Muscle layer of colon (tissue), 2 donors: ENCODE measurements around the gene ERRFI1.

Experiments used
- H3K27ac ChIP-seq: one replicate; pipeline ENCODE4 v1.7.0; 2013; ENCODE audit warnings: low read depth, mild to moderate bottlenecking, low read length, moderate library complexity
- H3K27me3 ChIP-seq, 2 donors: one replicate each; pipeline ENCODE4 v1.7.0; 2013; ENCODE audit warnings: low read length in 2 of 2, mild to moderate bottlenecking in 2 of 2; ENCODE audit not compliant: insufficient read depth in 2 of 2, control insufficient read depth in 1 of 2
- H3K36me3 ChIP-seq: one replicate; pipeline ENCODE4 v1.7.0; 2013; ENCODE audit warnings: mild to moderate bottlenecking, low read length; ENCODE audit not compliant: insufficient read depth
- H3K4me1 ChIP-seq: one replicate; pipeline ENCODE4 v1.7.0; 2013; ENCODE audit warnings: mild to moderate bottlenecking, low read length; ENCODE audit not compliant: insufficient read depth
- H3K4me3 ChIP-seq, 2 donors: one replicate each; pipeline ENCODE4 v1.7.0; 2013; ENCODE audit warnings: low read length in 2 of 2, low read depth in 1 of 2, mild to moderate bottlenecking in 1 of 2, moderate library complexity in 1 of 2
- H3K9ac ChIP-seq: one replicate; pipeline ENCODE4 v1.7.0; 2013; ENCODE audit warnings: low read length
- H3K9me3 ChIP-seq: one replicate; pipeline ENCODE4 v1.7.0; 2013; ENCODE audit warnings: mild to moderate bottlenecking, low read length
- donor health status: abdominal sarcoma.
- donor health status: Adenocarcinoma of cecum.

The ERRFI1 gene

GRCh38 chr1:8039071-8039470 is 13.0 kb upstream of the ERRFI1 start:
- Histone ChIP-seq H3K36me3 (no peaks in the 10 kb centered on the region), H3K9me3 (peaks cover 2% of the 10 kb centered on the region), H3K4me1 (no peaks in the 10 kb centered on the region), H3K4me3 (no peak overlapping the region), H3K9ac (no peak overlapping the region), H3K27ac (no peak overlapping the region), H3K27me3 (no peaks in the 10 kb centered on the region)

GRCh38 chr1:8035289-8035688 is 9.2 kb upstream of the ERRFI1 start:
- no peaks in the 10 kb centered on the region for H3K36me3 ChIP-seq
- H3K9ac ChIP-seq, result no peak overlapping the region
- H3K4me3 ChIP-seq, result no peak overlapping the region
- H3K27ac ChIP-seq, result no peak overlapping the region
- H3K27me3 ChIP-seq, result no peaks in the 10 kb centered on the region
- H3K9me3 ChIP-seq, result no peaks in the 10 kb centered on the region
- peaks cover 5% of the 10 kb centered on the region for H3K4me1 ChIP-seq

GRCh38 chr1:8033322-8033721 is 7.2 kb upstream of the ERRFI1 start:
- Histone ChIP-seq H3K36me3 (no peaks in the 10 kb centered on the region), H3K9ac (no peak overlapping the region), H3K27me3 (no peaks in the 10 kb centered on the region), H3K4me3 (no peak overlapping the region), H3K9me3 (no peaks in the 10 kb centered on the region), H3K4me1 (peaks cover 6% of the 10 kb centered on the region), H3K27ac (no peak overlapping the region)

- H3K4me1 ChIP-seq, result peaks cover 15% of the 10 kb centered on the region
- no peak overlapping the region for H3K27ac ChIP-seq
- no peaks in the 10 kb centered on the region for H3K9me3 ChIP-seq
- H3K36me3 ChIP-seq, result no peaks in the 10 kb centered on the region
- H3K4me3 ChIP-seq, result no peak overlapping the region
- no peaks in the 10 kb centered on the region for H3K27me3 ChIP-seq
- no peak overlapping the region for H3K9ac ChIP-seq
Measured at GRCh38 chr1:8032366-8032910, 6.3 kb upstream of the ERRFI1 start.

- Histone ChIP-seq H3K27ac (no peak overlapping the region), H3K4me1 (peaks cover 25% of the 10 kb centered on the region), H3K27me3 (no peaks in the 10 kb centered on the region), H3K9me3 (no peaks in the 10 kb centered on the region), H3K4me3 (no peak overlapping the region), H3K36me3 (no peaks in the 10 kb centered on the region), H3K9ac (no peak overlapping the region)
Measured at GRCh38 chr1:8031176-8031785, 5.2 kb upstream of the ERRFI1 start.

- Histone ChIP-seq H3K9ac (no peak overlapping the region), H3K4me1 (peaks cover 34% of the 10 kb centered on the region), H3K9me3 (no peaks in the 10 kb centered on the region), H3K4me3 (no peak overlapping the region), H3K27ac (no peak overlapping the region), H3K36me3 (no peaks in the 10 kb centered on the region), H3K27me3 (no peaks in the 10 kb centered on the region)
Measured at GRCh38 chr1:8028571-8028910, 2.4 kb upstream of the ERRFI1 start.

- Histone ChIP-seq H3K9ac (no peak overlapping the region), H3K27ac (peak overlapping the region; percentile 67), H3K4me3 (no peak overlapping the region), H3K27me3 (no peaks in the 10 kb centered on the region), H3K36me3 (no peaks in the 10 kb centered on the region), H3K9me3 (no peaks in the 10 kb centered on the region), H3K4me1 (peaks cover 40% of the 10 kb centered on the region)
Measured at GRCh38 chr1:8027748-8028570, 1.9 kb upstream of the ERRFI1 start.

GRCh38 chr1:8026976-8027747 is 1.1 kb upstream of the ERRFI1 start:
- peak overlapping the region; percentile 87 for H3K27ac ChIP-seq
- peaks cover 48% of the 10 kb centered on the region for H3K4me1 ChIP-seq
- H3K9me3 ChIP-seq, result no peaks in the 10 kb centered on the region
- no peaks in the 10 kb centered on the region for H3K27me3 ChIP-seq
- H3K9ac ChIP-seq, result peak overlapping the region; percentile 69
- peak overlapping the region; percentile 51 to 70 for H3K4me3 ChIP-seq
- H3K36me3 ChIP-seq, result no peaks in the 10 kb centered on the region

- peak overlapping the region; percentile 67 for H3K27ac ChIP-seq
- H3K27me3 ChIP-seq, result no peaks in the 10 kb centered on the region
- H3K9me3 ChIP-seq, result no peaks in the 10 kb centered on the region
- H3K36me3 ChIP-seq, result no peaks in the 10 kb centered on the region
- peak overlapping the region; percentile 45 for H3K9ac ChIP-seq
- H3K4me3 ChIP-seq, result peak overlapping the region; percentile 51 to 78
- H3K4me1 ChIP-seq, result peaks cover 50% of the 10 kb centered on the region
Measured at GRCh38 chr1:8025671-8026144, 401 bp downstream of the ERRFI1 start.

- Histone ChIP-seq H3K4me3 (peak overlapping the region; percentile 51 to 78), H3K9me3 (no peaks in the 10 kb centered on the region), H3K4me1 (peaks cover 54% of the 10 kb centered on the region), H3K36me3 (no peaks in the 10 kb centered on the region), H3K9ac (peak overlapping the region; percentile 45), H3K27ac (peak overlapping the region; percentile 67), H3K27me3 (no peaks in the 10 kb centered on the region)
Measured at GRCh38 chr1:8025061-8025670, 943 bp downstream of the ERRFI1 start.

- H3K36me3 ChIP-seq, result no peaks in the 10 kb centered on the region
- H3K4me3 ChIP-seq, result peak overlapping the region; percentile 51 to 78
- peaks cover 63% of the 10 kb centered on the region for H3K4me1 ChIP-seq
- no peak overlapping the region for H3K27ac ChIP-seq
- no peak overlapping the region for H3K9ac ChIP-seq
- no peaks in the 10 kb centered on the region for H3K9me3 ChIP-seq
- H3K27me3 ChIP-seq, result no peaks in the 10 kb centered on the region
Measured at GRCh38 chr1:8024329-8024728, 1.8 kb downstream of the ERRFI1 start.
